Transverse colon (tissue), 4 donors: ENCODE measurements around the gene SNN. TPM values are rescaled to one million over a fixed set of nuclear protein-coding genes. Genes with fewer than 3 reads are reported as not detected.

ENCODE experiments used
- DNase-seq: peaks from one replicate; pipeline ENCODE4 v3.0.0-alpha.2; 2019
- H3K27ac ChIP-seq, 4 donors: fragments of 200-600 bp; sonication (generic); 2 replicates each; pipeline ENCODE4 v1.5.1; 2016 to 2018; ENCODE audit warnings: inconsistent platforms in 4 of 4
- H3K27me3 ChIP-seq: fragments of 200-600 bp; sonication (generic); 2 replicates; pipeline ENCODE4 v1.5.1; 2017; ENCODE audit warnings: inconsistent platforms
- H3K36me3 ChIP-seq, 4 donors: fragments of 200-600 bp; sonication (generic); 2 replicates each; pipeline ENCODE4 v1.5.1; 2017 to 2019; ENCODE audit warnings: inconsistent platforms in 4 of 4
- H3K4me1 ChIP-seq, 4 donors: fragments of 200-600 bp; sonication (generic); 2 replicates each; pipeline ENCODE4 v1.5.1; 2017 to 2020; ENCODE audit warnings: inconsistent platforms in 4 of 4
- H3K4me3 ChIP-seq, 4 donors: fragments of 200-600 bp; sonication (generic); 1 replicate in 1 of 4; 2 replicates in 3 of 4; pipeline versions ENCODE4 v1.5.1 to v1.6.1; 2017 to 2019; ENCODE audit warnings: inconsistent platforms in 4 of 4
- H3K9me3 ChIP-seq, 2 donors: fragments of 200-600 bp; sonication (generic); 2 replicates each; pipeline ENCODE4 v1.5.1; 2017 to 2019; ENCODE audit warnings: inconsistent platforms in 2 of 2
- CTCF ChIP-seq, 5 experiments: fragments of 200-600 bp in 3 of 5; fragments of 450-650 bp in 2 of 5; sonication (generic) in 3 of 5; IDR thresholded peaks; 1 replicate in 2 of 5; 2 replicates in 3 of 5; pipeline ENCODE4 v1.5.1; 2016 to 2017; ENCODE audit warnings: antibody characterized with exemption in 5 of 5, inconsistent platforms in 3 of 5, mild to moderate bottlenecking in 2 of 5, moderate library complexity in 1 of 5
- EP300 ChIP-seq: sonication (generic); formaldehyde crosslinking; IDR thresholded peaks from one replicate; pipeline ENCODE4 v1.6.1; 2017; ENCODE audit warnings: antibody characterized with exemption, low read depth
- POLR2A ChIP-seq: fragments of 450-650 bp; IDR thresholded peaks from one replicate; pipeline ENCODE4 v1.6.1; 2016; ENCODE audit warnings: antibody characterized with exemption, mild to moderate bottlenecking, moderate library complexity
- POLR2AphosphoS5 ChIP-seq, 3 donors: sonication (generic); formaldehyde crosslinking; IDR thresholded peaks; one replicate each; pipeline ENCODE4 v1.6.1; 2016; ENCODE audit warnings: antibody characterized with exemption in 3 of 3
- WGBS, 2 donors: methylation state at CpG; one replicate each; pipeline ENCODE4 v1.1.5; 2018; ENCODE audit warnings: low coverage in 1 of 2; 5-methylcytosine and 5-hydroxymethylcytosine counted together
- in situ Hi-C, 4 donors: fragments of 200-750 bp; cut with MboI; loops; one replicate each; pipeline versions ENCODE4 v1.15.0 to v1.15.1; 2017; ENCODE audit warnings: low sequenced_read_pairs in 3 of 4, low pct_ligation_motif_present in 1 of 4, low pct_unique_long_range_greater_than_20kb in 1 of 4
- intact Hi-C: fragments of 100-400 bp; cut with DNase I; formaldehyde crosslinking; loops from one replicate; pipeline ENCODE4 v1.15.1; 2023; ENCODE audit warnings: low total_unique reads
- total RNA-seq, 4 donors: library from RNA; depleted of rRNA; stranded (reverse); fragments of >200 nt; gene quantifications; one replicate each; pipeline ENCODE4 v1.1.0, GENCODE V29; 2016

Gene SNN
- total RNA-seq, 4 donors from 2014 or later = 4.9 to 12.3 (median 8.6) TPM

GRCh38 chr16:11635679-11636171, 32.5 kb upstream of the SNN start:
- in situ Hi-C loops (loop anchor here in 1 of 4 donors (25.0 kb wide), 1 partner anchor 223 kb away; no protein-coding TSS in a partner anchor), intact Hi-C loops (no loop called here)
- Histone ChIP-seq H3K9me3 (no peaks in the 10 kb centered on the region), H3K27ac (peak overlapping the region; percentile 59 to 83 (median 80)), H3K27me3 (no peaks in the 10 kb centered on the region), H3K36me3 (no peaks in the 10 kb centered on the region), H3K4me3 (peak overlapping the region in 1 of 4 donors; percentile 28), H3K4me1 (peaks cover 0 to 44% (median 23%) of the 10 kb centered on the region in 4 donors)
- WGBS, 2 donors = 78 to 80% methylated on average over 1 to 12 of the region's 12 CpGs
- no peak for TF ChIP-seq POLR2AphosphoS5 (IDR thresholded peaks at IDR 0.05)
- no peak for TF ChIP-seq CTCF (IDR thresholded peaks at IDR 0.05)
- TF ChIP-seq EP300 = no peak
- TF ChIP-seq POLR2A = no peak
- no peak for DNase-seq

GRCh38 chr16:11636172-11636721, 32.0 kb upstream of the SNN start:
- WGBS, 2 donors = 37 to 55% methylated on average over 13 to 14 of the region's 14 CpGs
- H3K4me1 ChIP-seq = peaks cover 4 to 50% (median 28%) of the 10 kb centered on the region in 4 donors
- no peaks in the 10 kb centered on the region for H3K9me3 ChIP-seq
- TF ChIP-seq POLR2A (peak; percentile 94), POLR2AphosphoS5 (IDR thresholded peaks at IDR 0.05) (peak; percentile 87 to 96 (median 93)), EP300 (no peak), CTCF (IDR thresholded peaks at IDR 0.05) (no peak)
- peak overlapping the region in 1 of 4 donors; percentile 28 for H3K4me3 ChIP-seq
- DNase-seq = peak; percentile 57
- in situ Hi-C loops (loop anchor here in 1 of 4 donors (25.0 kb wide), 1 partner anchor 224 kb away; no protein-coding TSS in a partner anchor), intact Hi-C loops (no loop called here)
- peak overlapping the region; percentile 59 to 83 (median 80) for H3K27ac ChIP-seq
- no peaks in the 10 kb centered on the region for H3K27me3 ChIP-seq
- H3K36me3 ChIP-seq = no peaks in the 10 kb centered on the region

GRCh38 chr16:11637320-11637719, 30.9 kb upstream of the SNN start:
- 82% methylated on average over 5 of the region's 5 CpGs; no CpG with 5 or more reads in 1 of the 2 donors for WGBS, 2 donors
- in situ Hi-C loops = loop anchor here in 1 of 4 donors (25.0 kb wide), 1 partner anchor 225 kb away; no protein-coding TSS in a partner anchor
- H3K4me3 ChIP-seq = no peak overlapping the region
- H3K36me3 ChIP-seq = no peaks in the 10 kb centered on the region
- no peaks in the 10 kb centered on the region for H3K9me3 ChIP-seq
- intact Hi-C loops = no loop called here
- no peak for DNase-seq
- H3K27ac ChIP-seq = peak overlapping the region in 3 of 4 donors; percentile 36 to 54 (median 46)
- peaks cover 5 to 52% (median 28%) of the 10 kb centered on the region in 4 donors for H3K4me1 ChIP-seq
- H3K27me3 ChIP-seq = no peaks in the 10 kb centered on the region
- no peak for TF ChIP-seq POLR2AphosphoS5 (IDR thresholded peaks at IDR 0.05)
- TF ChIP-seq EP300 = no peak
- TF ChIP-seq CTCF (IDR thresholded peaks at IDR 0.05) = no peak
- TF ChIP-seq POLR2A = no peak

DNA sequence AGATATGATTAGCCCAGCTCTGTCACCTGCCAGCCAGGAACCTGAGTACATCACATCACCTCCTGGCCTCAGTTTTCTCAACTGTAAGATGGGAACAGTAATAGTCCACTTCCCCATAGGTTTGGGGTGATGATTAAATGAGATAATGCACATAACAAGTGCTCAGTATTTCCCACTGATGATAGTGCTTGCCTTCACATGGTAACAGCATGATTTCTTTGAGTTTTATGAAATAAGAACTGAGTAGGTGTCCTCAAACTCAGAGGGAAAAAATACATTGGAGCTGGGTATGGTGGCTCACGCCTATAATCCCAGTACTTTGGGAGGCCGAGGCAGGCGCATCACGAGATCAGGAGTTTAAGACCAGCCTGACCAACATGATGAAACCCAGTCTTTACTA, 30.1 kb upstream of the SNN start:
- Histone ChIP-seq H3K27ac (no peak overlapping the region), H3K27me3 (no peaks in the 10 kb centered on the region), H3K9me3 (no peaks in the 10 kb centered on the region), H3K36me3 (no peaks in the 10 kb centered on the region), H3K4me3 (no peak overlapping the region), H3K4me1 (peaks cover 5 to 44% (median 21%) of the 10 kb centered on the region in 4 donors)
- 97 to 100% methylated on average over 1 to 4 of the region's 4 CpGs for WGBS, 2 donors
- TF ChIP-seq POLR2AphosphoS5 (IDR thresholded peaks at IDR 0.05) = no peak
- TF ChIP-seq EP300 = no peak
- no peak for TF ChIP-seq CTCF (IDR thresholded peaks at IDR 0.05)
- no peak for DNase-seq
- intact Hi-C loops = no loop called here
- in situ Hi-C loops = loop anchor here in 1 of 4 donors (25.0 kb wide), 1 partner anchor 226 kb away; no protein-coding TSS in a partner anchor
